GM19397 (cell line): ENCODE results near the gene TMPO.
"Not testable (repeated sequence)": the region's sequence is repeated elsewhere in the genome, so short reads cannot be mapped to it uniquely, and the experiment has no call there.

ENCODE experiments used
- ATAC-seq: cut with Tn5 transposase; IDR thresholded peaks from one replicate; pipeline ENCODE4 v1.9.1; 2021; ENCODE audit warnings: mild to moderate bottlenecking, moderate library complexity; ENCODE audit not compliant: unreplicated experiment

Gene TMPO, protein sequence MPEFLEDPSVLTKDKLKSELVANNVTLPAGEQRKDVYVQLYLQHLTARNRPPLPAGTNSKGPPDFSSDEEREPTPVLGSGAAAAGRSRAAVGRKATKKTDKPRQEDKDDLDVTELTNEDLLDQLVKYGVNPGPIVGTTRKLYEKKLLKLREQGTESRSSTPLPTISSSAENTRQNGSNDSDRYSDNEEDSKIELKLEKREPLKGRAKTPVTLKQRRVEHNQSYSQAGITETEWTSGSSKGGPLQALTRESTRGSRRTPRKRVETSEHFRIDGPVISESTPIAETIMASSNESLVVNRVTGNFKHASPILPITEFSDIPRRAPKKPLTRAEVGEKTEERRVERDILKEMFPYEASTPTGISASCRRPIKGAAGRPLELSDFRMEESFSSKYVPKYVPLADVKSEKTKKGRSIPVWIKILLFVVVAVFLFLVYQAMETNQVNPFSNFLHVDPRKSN

DNA sequence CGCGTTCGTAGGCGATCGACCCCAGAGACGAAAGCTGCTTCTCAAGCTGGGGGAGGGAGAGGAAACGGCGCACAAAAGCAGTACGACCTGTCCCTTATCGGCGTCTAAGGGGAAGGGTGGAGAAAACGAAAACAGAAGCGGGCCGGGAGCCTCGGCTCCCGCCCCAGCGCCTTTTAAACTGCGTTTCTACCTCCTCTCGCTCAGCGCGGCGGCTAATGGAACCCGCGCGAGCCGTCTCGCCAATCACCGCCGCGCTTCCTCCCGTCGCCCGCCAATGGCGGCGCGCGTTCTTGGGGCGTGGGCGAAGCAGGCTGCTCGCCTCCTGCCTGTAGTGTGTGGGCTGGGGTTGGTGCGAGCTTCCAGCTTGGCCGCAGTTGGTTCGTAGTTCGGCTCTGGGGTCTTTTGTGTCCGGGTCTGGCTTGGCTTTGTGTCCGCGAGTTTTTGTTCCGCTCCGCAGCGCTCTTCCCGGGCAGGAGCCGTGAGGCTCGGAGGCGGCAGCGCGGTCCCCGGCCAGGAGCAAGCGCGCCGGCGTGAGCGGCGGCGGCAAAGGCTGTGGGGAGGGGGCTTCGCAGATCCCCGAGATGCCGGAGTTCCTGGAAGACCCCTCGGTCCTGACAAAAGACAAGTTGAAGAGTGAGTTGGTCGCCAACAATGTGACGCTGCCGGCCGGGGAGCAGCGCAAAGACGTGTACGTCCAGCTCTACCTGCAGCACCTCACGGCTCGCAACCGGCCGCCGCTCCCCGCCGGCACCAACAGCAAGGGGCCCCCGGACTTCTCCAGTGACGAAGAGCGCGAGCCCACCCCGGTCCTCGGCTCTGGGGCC is at the start of gene TMPO:
TMPO (plus strand) TSS at position 304 of the 824 bp plus-strand sequence; CDS start at position 582, 278 bp downstream.
- ATAC-seq, result peak; percentile 87

DNA sequence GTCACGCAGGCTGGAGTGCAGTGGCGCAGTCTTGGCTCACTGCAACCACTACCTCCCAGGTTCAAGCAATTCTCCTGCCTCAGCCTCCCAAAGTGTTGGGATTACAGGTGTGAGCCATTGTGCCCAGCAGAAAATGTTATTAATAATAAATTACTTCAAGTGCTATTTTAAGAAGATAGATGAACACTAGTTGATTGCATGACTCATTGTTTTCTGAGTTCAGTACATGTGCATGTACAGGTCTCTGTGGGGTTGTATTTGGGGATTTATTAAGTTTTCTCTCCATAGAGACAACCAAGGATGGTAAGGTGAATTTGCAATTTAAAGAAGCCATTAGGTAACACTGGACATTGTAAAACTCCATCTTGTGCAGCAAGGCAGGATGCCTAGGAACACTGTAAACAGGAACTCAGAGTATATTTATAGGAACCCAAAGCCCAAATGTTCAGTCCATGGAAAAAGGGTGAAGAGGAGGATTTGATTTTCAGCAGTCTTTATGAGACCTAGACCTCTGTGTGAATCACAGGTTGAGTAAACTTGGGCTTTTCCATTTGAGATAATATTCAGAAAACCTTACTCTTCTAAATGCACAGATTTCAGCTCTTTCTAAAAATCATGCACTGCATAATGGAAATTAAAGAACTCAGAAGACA is 49.3 kb upstream of the TMPO start:
- ATAC-seq, result no peak

DNA sequence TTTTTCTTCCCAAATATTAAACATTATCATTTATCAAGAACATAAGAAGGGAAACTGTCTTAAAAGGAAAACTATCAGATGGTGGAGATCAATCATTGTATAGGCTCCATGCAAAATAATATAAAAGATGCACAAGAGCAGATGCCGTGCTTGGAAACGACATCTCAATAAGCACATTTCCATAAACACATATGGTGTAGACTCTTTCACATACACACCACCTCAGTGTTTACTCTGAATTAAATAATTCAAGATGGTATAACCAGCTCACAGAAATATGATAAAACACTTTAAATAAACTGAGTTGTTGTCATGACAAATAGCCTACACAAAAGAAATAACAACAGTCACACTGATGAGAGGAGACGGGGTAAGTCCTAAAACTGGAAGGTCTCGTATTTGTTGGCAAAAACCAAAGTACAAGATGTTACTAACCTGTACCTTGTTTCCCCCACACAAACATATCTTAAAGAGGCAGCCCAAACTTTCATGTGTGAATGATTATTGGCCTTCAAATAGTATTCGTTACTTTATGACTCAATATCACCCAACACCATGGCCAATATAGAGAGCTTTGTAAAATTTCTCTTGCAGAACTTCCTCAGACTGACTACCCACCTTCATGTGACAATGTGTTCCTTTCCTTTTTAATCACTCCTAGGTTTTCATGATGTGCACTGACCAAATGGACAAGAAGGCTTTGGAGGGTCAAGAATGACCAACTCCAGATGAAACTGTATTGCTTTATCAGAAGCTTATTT is 48.6 kb upstream of the TMPO start:
- no peak for ATAC-seq

DNA sequence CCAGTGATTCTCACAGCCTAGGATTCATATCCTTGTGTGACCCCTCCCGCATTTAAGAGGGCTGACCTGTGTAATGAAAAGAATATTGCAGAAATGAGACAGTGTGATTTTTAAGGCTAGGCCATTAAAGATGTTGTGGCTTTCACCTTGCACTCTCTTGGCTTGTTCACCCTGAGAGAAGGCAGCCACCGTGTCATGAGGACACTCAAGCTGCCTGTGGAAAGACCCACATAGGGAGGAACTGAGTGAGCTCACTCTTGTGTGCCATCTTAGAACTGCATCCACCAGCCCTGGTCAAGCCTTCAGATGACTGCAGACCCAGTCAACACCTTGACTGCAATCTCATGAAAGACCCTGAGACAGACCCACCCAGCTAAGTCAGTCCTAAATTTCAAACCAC is 46.3 kb upstream of the TMPO start:
- ATAC-seq, result no peak

DNA sequence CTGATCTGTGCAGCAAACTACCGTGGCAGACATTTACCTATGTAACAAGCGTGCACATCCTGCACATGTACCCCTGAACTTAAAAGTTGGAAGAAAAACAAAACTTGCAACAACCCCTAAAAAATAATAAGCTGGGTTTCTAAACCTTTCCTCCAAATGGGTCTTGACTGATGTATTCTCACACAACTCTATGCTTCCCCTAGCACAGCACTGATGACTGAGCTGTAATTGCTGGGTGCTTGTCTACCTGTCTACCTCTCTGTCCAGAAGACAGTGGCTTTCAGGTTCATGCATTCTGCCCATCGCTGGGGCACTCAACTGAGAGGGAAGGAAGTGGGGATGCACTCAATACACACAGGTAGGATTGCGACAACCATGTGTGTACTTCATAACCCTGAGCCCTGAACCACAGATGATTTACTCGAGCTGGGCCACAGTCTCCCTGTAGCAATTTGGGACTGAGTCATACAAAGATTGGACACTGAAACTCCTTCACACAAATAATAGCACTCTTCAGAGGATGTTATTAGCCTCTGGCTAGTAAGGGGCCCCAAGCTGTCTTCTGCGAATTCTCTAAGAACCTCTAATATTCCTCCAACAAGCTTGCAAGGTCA is 44.8 kb upstream of the TMPO start:
- no peak for ATAC-seq

DNA sequence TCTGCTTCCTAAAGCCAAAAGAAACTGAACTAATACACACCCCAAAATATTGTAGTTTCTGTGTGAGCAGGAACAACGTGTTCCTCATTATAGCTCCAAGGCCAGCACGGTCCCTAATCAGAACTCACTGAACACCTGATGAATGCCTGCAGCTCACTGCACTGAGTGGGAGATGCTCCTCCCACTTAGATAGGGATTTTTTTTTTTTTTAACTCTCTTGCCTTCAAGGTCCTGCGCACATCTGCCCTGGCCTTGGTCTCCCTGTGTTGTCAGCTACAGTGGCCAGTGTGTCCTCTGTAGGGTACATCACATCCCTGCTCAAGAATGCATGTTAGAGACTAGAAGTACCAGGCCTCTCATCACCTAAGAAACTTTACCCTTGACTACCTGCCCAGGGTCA is 44.3 kb upstream of the TMPO start:
- no peak for ATAC-seq

DNA sequence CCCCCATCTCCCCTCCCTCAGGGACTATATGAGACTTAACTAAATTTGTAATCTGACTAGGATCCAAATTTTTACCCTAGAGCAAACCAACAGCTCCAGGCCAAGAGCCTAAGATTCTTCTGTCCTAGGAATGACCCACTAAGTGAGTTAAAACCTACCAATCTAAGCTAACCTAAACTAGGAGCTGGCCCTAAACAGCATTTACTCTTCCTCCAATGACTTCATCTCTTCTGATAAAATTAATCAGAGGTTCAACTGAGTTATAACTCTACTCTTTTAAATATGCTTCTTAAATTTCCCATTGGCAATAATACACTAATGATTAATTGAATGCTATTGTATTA is 39.9 kb upstream of the TMPO start:
- ATAC-seq, result no peak

DNA sequence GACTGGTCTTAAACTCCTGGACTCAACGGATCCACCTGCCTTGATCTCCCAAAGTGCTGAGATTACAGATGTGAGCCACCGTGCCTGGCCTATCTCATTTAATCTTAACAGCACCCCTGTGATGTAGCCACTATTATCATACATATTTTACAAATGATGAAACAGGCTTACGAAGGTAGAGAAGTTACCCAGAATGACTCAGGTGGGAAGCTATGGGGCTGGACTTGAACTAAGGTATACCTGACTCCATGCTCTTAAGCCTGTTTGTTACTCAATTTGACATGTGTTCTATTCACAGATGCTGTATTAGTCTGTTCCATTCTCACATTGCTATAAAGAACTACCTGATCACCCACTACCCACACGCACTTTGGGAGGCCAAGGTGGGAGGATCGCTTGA is 36.8 kb upstream of the TMPO start:
- no peak for ATAC-seq

DNA sequence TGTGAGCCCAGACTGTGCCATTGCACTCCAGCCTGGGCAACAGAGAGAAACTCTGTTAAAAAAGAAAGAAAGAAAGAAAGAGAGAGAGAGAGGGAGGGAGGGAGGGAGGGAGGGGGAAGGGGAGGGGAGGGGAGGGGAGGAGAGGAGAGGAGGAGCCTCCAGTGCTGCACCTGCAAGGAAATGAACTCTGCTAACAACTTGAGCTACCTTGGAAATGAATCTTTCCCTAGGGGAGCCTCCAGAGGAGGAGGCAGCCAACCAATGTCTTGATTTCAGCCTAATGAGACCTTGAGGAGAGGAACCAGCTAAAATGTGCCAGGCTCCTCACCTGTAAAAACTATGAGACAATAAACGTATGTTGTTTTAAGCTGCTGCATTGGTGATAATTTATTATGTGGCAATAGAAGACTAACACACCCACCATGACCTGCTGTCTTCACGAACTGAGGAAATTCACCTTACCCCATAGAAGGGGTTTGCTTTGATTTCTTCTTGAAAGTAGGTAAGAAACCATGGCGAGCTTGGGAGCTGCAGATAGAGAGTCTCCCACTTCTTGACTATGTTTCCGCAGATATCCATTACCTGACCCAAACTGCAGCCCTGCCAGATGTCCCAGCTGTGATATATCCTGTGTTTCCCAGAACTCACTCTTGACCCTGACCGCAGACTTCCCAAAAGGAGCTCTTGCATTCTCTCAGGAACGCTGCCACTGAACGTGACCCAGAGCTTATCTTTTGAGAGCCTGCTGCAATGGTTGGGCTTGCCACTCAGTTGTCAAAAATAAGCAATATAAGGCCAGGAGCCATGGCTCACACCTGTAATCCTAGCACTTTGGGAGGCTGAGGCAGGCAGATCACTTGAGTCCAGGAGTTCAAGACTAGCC is 31.5 kb upstream of the TMPO start:
- ATAC-seq, result no peak

DNA sequence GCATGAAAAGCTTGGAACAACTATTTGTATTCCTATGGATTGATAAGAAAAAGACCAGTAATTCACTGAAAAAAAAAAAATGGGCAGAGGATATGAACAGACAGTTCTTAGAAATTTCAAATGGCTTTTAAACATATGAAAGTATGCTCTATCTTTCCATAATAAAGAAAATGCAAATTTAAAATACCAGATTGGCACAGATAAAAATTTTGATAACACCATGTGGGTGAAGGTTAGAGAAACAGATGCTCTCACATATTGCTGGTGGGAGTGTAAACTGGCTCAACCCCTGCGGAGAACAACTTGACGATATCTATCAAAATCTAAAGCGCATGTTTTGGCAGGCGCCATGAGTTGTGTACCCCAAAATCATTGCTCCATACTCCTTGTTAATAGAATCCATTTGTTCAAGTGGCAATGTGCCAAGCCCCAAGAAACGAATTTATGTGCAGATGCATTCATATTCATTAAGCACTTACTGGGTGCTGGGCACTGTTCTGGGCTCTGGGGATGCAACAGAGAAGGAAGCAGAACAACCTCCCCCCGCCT is 29.5 kb upstream of the TMPO start:
- no peak for ATAC-seq

DNA sequence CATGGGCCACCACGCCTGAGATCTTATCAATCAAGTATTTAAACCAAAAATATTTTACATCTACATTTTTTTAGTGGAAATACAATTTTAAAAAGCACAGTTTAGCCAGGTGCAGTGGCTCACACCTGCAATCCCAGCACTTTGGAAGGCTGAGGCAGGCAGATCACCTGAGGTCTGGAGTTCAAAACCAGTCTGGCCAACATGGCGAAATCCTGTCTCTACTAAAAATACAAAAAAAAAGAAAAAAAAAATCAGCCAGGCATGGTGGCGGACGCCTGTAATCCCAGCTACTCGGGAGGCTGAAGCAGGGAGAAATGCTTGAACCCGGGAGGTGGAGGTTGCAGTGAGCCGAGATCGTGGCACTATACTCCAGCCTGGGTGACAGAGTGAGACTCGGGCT is 27.0 kb upstream of the TMPO start:
- not testable (repeated sequence) for ATAC-seq

DNA sequence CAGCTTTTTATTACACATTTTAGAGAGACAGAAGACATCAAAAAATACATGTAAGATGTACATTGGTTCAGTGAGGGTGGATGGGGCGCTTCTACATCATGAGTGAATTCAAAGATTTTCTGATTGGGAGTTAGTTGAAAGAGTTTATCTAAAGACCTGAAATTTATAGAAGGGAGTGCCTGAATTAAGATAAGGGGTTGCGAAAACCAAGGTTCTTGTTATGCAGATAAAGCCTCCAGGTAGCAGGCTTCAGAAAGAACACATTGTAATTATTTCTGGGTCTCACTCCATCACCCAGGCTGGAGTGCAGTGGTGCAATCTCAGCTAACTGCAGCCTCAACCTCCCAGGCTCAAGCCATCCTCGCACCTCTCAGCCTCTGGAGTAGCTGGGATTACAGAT is 26.2 kb upstream of the TMPO start:
- no peak for ATAC-seq

DNA sequence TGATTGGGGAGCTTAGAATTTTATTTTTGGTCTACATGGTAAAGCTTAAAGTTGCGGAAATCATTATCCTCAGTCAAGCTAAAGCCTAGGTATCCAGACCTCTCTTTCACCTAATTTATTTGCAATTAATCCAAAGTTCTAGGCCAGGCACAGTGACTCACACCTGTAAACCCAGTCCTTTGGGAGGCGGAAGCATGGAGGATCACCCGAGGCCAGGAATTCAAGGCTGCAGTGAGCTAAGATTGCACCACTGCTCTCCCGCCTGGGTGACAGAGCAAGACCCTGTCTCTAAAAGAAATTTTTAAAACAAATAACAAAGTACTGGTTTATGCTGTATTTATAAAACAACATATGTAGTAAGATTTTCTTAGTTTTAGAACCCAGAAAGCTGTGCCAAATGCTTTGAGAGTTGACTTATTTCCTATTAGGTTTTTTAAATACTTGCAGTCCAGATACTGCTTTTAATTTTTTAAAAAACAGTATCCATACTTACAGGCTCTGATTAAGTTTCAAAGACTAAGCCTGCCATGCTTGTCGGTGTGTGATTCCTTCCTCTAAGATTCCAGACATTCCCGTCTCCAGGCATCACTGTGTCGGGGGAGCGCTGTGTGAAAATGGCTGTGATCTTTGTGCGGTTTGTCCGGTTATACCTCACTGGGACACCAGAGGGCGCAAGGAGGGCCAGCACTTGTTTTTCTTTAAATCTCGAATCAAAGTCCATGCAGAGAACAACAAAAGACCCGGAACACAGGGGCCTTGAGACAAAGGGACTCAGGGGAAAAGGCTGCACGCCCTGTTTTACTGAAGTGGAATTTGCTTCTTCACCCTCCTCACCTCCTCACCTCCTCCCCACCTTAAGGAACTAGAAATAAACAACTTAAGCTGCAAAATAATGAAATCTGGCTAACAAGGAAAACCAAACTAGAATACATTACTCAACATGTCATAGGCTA is 24.6 kb upstream of the TMPO start:
- peak; percentile 82 for ATAC-seq

DNA sequence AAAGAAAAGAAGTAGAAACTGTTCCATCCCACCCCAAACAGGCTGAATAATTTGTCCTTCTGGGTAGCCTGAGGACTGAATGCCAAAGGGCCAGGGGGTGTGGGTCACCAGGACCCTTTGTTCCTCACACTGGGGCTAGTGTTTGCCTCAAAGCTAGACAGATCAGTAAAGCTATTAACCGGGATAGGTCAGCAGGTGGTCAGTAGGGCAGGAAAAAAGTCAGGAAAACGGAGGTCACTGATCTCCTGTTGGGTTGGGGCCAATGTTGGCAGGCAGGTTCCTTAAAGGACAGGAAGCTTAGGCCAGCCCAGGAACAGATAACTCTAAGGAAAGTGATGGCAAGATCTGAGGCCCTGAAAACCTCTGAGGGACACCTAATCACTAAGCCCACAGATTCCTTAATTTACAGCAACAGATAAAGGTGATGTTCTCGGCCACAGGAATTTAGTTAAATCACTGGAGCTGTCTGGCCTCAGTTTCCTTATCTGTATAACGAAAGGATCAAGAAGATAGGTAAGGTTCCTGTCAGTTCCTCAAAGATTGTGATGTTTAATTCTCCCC is 22.7 kb upstream of the TMPO start:
- ATAC-seq, result no peak

DNA sequence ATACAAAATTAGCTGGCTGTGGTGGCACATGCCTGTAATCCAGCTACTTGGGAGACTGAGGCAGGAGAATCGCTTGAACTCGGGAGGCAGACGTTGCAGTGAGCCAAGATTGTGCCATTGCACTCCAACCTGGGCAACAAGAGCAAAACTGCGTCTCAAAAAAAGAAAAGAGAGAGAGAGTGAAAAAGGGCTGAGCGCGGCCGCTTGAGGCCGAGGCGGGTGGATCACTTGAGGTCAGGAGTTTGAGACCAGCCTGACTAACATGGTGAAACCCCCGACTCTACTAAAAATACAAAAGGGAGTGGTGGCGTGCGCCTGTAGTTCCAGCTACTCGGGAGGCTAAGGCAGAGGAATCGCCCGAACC is 14.1 kb upstream of the TMPO start:
- not testable (repeated sequence) for ATAC-seq

DNA sequence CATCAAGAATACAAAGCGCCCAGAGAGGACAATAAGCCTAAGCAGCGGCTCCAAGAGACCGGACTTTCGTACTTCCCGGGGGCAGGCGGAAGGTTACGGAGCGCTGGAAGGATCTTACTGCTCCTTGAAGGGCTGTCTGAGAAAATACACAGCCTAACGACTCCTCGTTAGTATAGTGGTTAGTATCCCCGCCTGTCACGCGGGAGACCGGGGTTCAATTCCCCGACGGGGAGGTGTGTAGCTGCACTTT is 12.1 kb upstream of the TMPO start:
- ATAC-seq, result peak; percentile 62

DNA sequence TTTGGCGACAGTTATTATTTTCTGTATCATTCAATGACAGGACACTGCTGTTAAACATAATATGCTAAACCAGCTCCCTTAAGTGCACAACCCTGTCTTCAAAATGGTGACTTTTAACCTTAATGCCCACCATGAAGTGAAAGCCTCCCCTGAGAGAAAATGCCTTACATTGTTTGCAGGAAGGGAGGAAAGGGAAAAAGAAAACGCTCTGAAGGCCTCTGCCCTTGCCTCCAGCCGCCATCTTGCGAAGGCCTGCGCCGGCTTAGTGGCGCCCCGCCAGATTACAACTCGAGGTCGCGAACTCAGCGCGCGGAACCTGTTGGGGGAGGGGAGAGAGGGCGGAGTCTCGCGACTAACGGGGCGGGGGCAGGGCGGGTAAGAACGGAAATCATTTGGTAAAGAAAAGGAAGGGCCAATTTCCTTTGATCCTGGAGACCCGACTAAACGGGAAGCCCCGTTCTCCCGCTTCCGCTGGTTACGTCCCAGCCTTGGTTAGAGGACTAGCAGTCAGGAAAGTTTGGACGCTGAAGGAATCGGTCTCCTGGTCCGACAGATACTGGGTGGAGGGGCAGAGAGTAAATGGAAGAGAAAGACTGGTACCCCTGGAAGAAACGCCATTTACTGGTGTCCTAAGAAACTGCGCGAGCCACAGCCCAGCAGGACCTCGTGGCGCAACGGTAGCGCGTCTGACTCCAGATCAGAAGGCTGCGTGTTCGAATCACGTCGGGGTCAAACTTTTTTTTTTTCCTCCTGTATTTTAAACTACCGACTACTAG is 11.6 kb upstream of the TMPO start:
- ATAC-seq, result peak; percentile 79

DNA sequence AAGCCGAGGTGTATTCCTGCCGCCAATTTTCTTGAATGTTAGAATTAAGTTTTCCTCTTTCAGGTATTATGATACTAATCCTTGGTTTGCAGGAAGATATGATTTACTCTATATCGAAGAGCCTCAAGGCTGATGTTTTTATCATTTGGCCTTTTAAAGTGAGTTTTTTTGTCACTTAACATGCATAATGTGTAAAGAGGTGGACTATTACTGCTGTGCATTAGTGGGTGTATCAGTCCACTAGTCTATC is 11.1 kb upstream of the TMPO start:
- no peak for ATAC-seq
